GM18499 (cell line): ENCODE measurements around the gene MYO18B.
"Not testable (repeated sequence)": the region's sequence is repeated elsewhere in the genome, so short reads cannot be mapped to it uniquely, and the experiment has no call there.

Source experiments
- ATAC-seq: cut with Tn5 transposase; IDR thresholded peaks from one replicate; pipeline ENCODE4 v1.9.1; 2021; ENCODE audit warnings: moderate number of reproducible peaks; ENCODE audit not compliant: insufficient read depth, unreplicated experiment

MYO18B gene

DNA sequence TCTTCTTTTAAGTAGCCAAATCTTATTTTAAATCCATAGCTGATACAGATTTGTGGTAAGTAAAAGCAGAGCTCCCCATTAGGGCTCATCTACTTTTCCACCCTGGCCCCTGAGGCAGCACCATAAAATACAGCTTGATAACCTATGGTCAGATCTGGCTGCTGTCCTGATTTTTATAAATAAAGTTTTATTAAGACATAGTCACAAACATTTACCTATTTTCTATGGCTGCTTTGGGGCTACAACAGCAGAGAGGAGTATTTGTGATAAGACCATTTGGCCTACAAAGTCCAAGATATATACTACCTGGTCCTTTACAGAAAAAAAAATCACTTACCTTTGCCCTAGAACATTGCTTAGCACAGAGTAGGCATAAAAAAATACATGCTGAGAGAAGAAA lies 227.3 kb downstream of the MYO18B start:
- no peak for ATAC-seq

DNA sequence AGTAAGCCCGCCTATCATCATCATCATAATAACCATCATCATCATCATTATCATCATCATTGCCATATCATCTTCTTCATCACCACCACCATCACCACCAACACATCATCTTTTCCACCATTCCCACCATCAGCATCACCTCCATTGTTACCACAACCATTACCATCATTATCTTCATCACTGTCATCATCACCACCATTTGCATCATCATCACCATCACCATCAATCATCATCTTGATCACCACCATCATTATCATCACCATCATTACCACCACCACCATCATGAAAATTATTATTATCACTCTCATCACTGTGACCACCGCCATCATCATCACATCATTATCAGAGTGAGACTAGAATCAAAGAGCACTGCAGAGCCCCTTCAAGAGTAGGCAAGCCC lies 227.9 kb downstream of the MYO18B start:
- no peak for ATAC-seq

- no peak for ATAC-seq
These were observed 228.5 kb downstream of the MYO18B start for GRCh38 chr22:25970374-25970911.

GRCh38 chr22:25970999-25971811 lies 229.2 kb downstream of the MYO18B start:
- no peak for ATAC-seq

DNA sequence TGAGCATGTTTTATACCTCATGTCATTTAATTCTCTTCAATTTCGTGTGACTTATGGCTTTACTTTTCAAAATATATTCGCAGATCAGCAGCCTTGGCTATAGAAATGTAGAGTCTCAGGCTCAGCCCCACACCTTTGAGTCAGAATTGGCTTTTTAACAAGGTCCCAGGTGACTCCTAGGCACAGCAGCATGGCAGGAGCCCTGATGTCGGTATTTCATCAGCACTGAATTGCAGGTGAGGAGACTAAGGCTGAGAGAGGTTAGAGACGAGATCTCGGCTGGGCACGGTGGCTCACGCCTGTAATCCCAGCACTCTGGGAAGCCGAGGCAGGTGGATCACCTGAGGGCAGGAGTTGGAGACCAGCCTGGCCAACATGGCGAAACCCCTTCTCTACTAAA lies 230.4 kb downstream of the MYO18B start:
- no peak for ATAC-seq

DNA sequence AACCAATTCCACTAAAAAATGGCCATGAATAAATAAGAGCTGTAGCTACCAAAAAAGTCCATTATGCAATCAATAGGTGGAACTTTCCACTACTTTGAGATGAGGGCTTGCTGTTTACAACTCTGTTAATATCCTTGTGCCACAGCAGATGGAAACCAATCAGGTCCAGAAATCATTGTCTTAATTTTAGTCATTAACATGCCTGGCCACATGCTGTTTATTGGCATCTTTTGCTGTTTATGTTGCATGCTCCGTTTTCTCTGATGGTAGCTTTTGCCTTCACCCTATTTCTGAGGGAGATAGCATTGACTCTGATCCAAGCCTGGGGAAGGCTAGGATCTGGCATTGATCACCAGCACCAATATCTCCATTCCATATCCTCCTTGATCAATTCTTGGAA lies 234.4 kb downstream of the MYO18B start:
- no peak for ATAC-seq

- no peak for ATAC-seq
These were observed 238.0 kb downstream of the MYO18B start for GRCh38 chr22:25979968-25980367.

DNA sequence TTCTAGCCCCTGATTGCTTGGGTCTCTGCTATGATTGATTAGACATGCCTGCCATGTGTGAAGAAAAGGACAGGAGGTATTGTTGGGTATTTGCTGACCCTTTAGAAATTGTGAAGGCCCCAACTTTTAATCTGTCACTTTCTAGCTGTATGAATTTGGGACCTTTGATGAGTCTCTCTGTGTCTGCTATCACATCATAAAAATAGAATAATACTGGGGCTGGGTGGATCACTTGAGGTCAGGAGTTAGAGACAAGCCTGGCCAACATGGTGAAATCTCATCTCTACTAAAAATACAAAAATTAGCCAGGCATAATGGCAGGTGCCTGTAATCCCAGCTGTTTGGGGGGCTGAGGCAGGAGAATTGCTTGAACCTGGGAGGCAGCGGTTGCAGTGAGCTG lies 242.9 kb downstream of the MYO18B start:
- ATAC-seq = not testable (repeated sequence)

DNA sequence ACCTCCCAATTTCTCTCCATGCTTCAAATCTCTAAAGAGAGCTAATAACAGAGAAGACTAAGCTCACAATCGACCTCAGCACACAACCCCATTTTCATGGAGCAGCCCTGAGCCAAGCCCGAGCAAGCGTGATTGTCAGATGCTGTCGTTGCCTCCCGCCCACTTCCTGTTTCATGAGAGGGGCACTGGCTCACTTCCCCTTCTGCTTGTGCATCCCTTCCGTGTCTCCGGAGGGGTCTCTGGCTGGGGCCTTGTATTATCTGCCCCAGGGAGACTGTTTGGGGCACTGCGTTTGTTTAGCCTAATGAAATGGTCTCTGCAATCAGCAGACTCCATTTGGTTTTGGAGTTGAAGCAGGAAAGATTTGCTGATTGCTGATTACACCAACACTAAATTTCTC lies 246.0 kb downstream of the MYO18B start:
- no peak for ATAC-seq

- no peak for ATAC-seq
These were observed 249.0 kb downstream of the MYO18B start for GRCh38 chr22:25990940-25991339.

- no peak for ATAC-seq
These were observed 250.3 kb downstream of the MYO18B start for GRCh38 chr22:25992331-25992730.

DNA sequence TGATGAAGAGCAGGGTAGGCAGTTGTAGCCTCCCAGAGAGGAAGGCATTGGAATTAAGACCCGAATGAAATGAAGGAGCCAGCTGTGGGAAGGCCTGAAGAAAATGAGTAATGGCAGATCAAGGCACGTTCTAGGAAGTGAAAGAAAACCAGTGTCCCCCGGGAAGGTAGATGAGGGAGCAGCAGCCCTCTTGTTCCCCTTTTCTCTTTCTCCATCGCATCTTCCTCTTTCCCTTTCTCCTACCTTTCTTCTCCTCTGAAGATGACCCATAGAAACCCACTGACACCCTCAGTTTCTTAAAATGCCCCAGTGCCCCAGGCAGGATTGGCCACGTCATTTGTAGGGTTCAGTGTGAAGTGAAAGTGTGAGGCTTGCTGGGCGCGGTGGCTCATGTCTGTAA lies 254.7 kb downstream of the MYO18B start:
- no peak for ATAC-seq

DNA sequence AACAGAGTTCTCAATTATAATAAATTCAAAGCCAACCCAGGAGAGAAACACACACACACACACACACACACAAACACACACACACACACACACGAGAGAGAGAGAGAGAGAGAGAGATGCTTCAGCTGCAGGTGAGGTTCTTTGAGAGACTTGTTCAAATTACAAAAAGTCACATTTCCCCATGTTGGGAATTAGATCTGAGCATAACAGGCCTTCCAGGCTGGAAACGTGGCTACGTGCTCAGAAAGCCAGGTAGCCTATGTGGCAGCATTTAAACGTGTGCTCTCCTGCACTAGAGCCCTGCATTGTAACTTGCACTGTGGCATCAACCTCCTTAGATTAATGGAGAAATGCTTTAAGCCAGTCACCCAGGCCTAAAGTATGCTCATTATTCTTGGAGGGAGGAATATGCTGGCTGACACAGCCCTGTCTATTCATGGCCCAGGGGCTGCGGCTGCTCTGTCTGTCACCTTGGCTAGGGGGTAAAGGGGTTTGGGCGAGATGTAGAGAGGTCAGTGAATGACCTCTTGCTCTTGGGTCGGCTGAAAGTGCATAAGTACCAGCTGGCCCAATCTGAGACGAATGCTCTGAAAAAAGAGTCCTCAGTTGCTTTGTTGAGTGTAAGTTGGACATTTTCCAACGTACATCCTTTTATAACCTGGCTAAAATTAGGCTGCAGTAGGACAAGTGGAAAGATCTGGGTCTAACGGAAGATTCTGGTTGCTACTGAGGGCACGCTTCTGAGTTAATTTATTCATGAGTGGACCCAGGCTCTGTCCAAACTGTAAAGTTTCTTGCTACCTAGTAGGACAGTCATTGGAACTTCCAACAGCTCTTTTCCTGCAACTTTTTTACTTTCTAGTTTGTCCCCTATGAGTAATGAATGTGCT lies 256.1 kb downstream of the MYO18B start:
- no peak for ATAC-seq

- no peak for ATAC-seq
These were observed 260.5 kb downstream of the MYO18B start for GRCh38 chr22:26002456-26002855.

- ATAC-seq = no peak
These were observed 262.5 kb downstream of the MYO18B start for GRCh38 chr22:26004477-26004876.

GRCh38 chr22:26008587-26008986 lies 266.6 kb downstream of the MYO18B start:
- ATAC-seq = no peak

DNA sequence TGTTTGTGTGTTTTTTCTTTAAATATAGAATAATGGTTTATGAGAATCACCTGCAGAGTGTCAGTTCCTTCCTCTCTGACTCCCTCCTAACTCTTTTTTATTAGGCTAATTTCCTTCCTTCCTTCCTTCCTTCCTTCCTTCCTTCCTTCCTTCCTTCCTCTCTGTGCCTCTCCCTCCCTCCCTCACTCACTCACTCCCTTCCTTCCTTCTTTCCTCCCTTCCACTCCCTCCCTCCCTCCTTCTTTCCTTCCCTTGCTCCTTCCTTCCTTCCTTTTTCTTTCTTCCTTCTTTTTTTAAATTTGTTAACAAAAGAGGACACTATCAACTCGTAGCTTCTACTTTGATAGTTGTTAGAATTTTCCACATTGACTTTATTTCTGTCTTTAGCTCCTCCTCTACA lies 274.9 kb downstream of the MYO18B start:
- ATAC-seq = no peak

DNA sequence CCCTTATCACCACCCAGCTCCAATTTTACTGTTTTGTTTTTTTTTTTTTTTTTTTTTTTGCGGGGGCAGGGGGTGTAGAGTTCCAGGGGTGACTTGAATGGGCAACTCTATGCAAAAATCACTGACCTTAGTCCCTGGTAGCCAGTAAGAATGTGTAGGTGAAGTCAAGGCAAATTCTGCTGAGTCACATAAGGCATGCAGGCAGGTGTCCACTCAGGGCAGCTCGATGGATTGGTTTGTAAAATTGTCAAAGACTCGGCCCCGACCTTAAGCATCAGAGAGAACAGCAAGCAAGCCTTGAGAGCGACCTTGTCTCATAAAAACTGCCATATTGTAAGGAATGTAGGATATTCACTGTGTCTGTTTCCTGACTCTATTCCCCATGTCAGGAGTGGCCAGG lies 275.9 kb downstream of the MYO18B start:
- no peak for ATAC-seq

DNA sequence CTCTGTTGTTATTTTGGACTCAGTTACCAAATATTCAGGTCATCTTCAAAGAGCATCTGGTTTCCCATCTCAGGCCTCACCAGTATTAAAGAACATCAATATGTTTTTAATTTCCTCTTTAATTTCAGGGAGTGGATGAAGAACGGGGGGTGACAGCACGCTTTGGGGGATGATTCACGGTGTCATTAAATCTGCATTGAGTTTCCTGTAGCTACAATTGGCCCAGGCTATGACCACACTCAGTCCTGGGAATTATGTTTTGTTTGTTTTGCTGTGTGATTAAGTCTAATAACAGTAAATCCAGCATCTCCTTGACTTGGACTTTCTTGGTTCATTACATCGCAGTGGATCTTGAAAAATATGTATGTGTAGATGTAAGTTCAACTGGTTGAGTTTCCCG lies 277.6 kb downstream of the MYO18B start:
- no peak for ATAC-seq

GRCh38 chr22:26021516-26021915 lies 279.5 kb downstream of the MYO18B start:
- no peak for ATAC-seq

- ATAC-seq = no peak
These were observed 281.3 kb downstream of the MYO18B start for GRCh38 chr22:26023104-26023775.
